Measurements from ENCODE around the gene ZC3HAV1.
A peak's percentile ranks its signal among the peaks of the same experiment; 100 is the strongest.
"Not testable (repeated sequence)": the region's sequence is repeated elsewhere in the genome, so short reads cannot be mapped to it uniquely, and the experiment has no call there.

Gene ZC3HAV1

DNA sequence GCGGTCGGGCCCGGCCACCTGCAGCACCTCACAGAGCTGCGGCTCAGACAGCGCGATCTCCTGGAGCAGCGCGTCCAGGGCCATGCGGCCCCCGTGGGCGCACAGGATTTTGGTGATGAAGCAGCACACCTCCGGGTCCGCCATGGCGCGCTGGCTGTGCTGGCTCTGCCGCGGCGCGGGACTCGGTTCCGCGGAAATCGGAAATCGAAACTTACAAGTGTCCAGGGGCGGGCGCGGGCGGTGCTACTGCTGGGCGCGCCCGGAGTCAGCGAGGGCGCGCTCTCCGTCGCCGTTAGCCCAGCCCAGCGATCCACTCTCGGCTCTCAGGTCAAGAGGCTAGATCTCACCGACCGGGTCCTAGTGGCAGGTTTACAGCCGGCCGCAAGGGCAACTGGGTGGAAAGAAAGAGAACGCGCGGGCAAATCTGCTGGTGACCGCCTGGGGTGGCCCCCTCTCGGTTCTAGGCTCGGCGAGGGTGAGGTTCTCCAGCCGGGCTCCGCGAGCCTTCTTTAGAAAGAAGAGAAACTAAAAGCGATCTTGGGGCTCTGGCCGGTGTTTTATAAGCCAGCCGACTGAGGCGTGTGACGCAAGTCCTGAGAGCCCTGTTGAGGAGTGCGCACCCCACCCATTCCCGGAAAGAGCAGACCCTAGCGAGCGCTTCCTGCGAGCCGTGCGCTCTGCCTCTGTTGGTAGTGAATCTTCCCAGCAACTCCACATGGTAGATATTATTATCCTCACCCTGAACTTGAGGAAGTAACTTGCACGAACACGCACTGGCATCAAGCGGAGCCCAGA lies at the start of gene ZC3HAV1:
TSS of gene ZC3HAV1 (minus strand) at position 533 of the 795 bp plus-strand sequence. CDS start at position 144, 389 bp downstream.
- peak; percentile 70 to 78 (median 72) for DNase-seq (ENCODE audit: low read depth in 3 of 3)

DNA sequence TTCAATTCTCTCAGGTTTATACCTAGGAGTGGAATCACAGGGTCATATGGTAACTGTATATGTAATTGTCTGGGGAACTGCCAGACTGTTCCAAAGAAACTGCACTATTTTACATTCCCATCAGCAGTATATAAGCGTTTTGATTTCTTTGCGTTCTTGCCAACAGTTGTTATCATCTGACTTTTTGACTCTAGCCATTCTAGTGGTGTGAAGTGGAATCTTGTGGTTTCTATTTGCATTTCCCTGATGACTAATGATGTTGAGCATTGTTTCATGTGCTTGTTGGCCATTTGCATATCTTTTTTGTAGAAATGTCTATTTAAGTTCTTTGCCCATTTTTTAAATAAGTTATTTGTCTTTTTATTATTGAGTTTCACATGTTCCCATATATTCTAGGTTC lies 44.3 kb upstream of the ZC3HAV1 start:
- DNase-seq (ENCODE audit: low read depth in 3 of 3): no peak

GRCh38 chr7:139152149-139152548 lies 42.6 kb upstream of the ZC3HAV1 start:
- no peak for DNase-seq (ENCODE audit: low read depth in 3 of 3)

- DNase-seq (ENCODE audit: low read depth in 3 of 3): no peak
These were observed 29.6 kb upstream of the ZC3HAV1 start for GRCh38 chr7:139139150-139139549.

DNA sequence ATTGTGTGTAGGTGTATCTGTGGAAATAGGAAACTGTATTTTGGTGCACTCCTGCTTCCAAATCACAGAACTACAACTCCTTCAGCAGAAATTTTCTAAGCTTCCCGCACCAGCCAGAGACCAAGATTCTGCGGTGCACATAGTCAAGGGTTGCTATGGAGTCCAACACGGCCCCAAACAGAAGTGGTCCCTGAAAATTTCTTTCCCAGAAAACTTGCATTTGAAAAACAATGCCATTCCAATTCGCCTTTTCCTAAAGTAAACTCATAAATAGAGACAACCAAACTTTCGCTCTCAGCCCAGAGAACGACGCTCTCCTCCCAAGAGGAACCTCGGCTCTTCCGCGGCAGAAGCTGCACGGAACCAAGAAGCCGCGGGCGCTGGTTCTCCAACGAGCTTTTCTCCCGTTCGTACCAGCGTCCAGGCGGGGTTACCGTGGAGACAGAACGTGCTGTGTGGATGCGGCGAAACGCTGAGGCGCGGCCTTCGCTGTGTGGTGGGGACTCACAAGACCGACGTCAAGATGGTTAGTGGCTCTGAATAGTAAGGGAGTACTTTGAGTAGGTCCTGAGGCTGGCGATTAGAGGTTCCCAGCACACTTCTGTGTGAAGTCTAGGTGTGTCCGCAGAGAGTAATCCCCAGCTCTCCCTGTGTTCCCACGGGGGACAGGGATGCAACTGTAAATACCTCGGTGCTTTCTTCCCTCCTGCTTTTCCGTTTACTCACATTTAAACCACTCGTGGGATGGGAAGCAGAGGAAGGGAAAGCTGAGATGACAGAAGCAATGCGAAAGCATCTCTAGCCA lies 24.0 kb upstream of the ZC3HAV1 start:
- peak; percentile 77 to 83 (median 80) for DNase-seq (ENCODE audit: low read depth in 3 of 3)

GRCh38 chr7:139132887-139133286 lies 23.4 kb upstream of the ZC3HAV1 start:
- no peak for DNase-seq (ENCODE audit: low read depth in 3 of 3)

GRCh38 chr7:139131601-139132041 lies 22.1 kb upstream of the ZC3HAV1 start:
- no peak for DNase-seq (ENCODE audit: low read depth in 3 of 3)

DNA sequence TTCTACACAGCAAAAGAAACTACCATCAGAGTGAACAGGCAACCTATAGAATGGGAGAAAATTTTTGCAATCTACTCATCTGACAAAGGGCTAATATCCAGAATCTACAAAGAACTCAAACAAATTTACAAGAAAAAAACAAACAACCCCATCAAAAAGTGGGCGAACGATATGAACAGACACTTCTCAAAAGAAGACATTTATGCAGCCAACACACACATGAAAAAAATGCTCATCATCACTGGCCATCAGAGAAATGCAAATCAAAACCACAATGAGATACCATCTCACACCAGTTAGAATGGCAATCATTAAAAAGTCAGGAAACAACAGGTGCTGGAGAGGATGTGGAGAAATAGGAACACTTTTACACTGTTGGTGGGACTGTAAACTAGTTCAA lies 20.3 kb upstream of the ZC3HAV1 start:
- not testable (repeated sequence) for DNase-seq (ENCODE audit: low read depth in 3 of 3)

GRCh38 chr7:139127648-139128047 lies 18.1 kb upstream of the ZC3HAV1 start:
- no peak for DNase-seq (ENCODE audit: low read depth in 3 of 3)

DNA sequence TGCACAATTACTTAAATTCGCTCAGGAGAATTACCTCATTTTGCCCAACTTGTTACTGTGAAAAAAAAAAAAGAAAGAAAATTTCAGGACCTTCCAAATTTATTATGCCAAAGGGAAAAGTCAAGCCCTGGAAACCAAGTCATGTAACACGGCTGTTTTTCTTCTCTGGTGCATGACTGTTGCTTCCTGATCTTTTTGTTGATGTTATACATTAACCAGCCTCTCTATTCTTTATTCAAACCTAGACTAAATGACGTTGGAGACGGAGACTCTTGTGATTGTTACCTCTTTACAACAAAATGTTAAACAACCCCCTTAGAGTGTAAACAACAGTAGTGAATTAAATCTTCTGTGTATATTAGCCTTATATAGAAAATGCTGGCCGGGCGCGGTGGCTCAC lies 16.1 kb upstream of the ZC3HAV1 start:
- no peak for DNase-seq (ENCODE audit: low read depth in 3 of 3)

GRCh38 chr7:139124995-139125394 lies 15.5 kb upstream of the ZC3HAV1 start:
- not testable (repeated sequence) for DNase-seq (ENCODE audit: low read depth in 3 of 3)

DNA sequence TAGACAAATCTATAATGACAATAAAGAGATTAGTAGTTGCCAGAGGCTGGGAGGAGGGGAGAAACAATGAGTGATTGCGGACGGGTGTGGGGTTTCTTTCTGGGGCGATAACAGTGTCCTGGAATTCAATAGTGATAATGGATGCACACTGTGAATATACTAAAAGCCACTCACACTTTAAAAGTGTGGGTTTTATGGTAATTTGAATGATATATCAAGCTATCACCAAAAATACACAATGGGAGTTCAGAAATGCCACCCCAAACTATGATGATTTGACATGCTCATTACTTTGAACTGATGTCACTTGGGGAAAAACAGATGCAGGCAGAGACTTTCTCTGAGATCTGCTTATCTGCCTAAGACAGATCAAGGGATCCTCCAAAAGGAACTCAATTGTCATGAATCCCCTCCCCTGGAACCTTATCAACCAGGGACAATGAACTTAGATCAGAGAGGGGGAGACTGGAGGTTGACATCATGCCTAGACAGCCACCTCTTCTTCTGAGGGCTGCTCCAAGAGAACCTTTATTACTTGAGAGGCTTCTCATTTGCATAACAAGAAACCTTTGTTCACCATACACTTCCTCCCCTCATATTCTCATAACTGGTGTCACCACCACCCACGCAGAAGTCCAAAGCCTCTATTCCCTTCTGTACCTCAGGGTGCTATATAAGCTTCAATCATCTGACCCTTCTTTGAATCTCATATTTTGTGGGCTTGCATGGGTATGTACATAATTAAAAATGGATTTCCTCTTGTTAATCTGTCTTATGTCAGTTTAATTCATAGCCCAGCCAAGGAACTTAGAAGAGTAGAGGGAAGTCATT lies 14.8 kb upstream of the ZC3HAV1 start:
- no peak for DNase-seq (ENCODE audit: low read depth in 3 of 3)

DNA sequence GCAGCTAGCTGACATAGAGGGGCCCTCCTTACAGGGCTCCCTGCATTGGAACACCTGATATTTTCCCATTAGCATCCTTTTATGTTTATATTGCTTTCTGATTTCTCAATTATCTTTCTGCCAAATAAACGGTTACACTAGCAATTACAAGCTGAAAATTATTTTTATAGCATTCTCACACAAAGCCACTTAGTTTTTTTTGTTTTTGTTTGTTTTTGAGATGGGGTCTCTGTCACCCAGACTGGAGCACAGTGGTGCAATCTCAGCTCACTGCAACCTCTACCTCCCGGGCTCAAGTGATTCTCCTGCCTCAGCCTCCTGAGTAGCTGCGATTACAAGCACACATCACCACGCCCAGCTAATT lies 9.9 kb upstream of the ZC3HAV1 start:
- DNase-seq (ENCODE audit: low read depth in 3 of 3): no peak

DNA sequence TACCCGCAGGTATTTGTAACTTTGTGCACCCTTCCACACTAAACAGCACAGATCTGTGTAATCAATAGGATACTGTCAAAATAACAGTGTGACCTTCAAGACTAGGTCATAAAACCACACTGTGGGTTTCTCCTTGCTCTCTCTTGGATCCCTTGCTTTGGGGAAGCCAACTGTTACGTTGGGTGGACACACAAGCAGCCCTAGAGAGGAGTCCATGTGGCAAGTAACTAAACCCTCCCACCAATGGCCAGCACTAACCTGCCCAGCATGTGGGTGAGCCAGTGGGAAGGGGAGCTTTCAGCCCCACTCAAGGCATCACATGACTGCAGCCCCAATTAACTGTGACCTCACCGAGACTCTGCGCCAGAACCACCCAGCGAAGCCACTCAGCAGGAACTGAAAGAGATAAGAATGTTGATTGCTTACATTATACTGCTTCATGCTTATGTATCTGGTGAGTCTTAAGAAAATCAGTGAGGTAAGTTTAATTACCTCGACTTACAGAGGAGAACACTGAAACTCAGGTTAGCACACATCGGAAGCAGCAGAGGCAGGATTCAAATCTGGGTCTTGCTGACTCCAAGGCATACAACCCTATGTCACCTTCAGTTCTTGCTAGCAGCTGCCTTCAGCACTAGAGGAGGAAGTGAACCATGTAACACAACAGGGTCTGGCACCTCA lies 9.4 kb upstream of the ZC3HAV1 start:
- DNase-seq (ENCODE audit: low read depth in 3 of 3): no peak

- DNase-seq (ENCODE audit: low read depth in 3 of 3): no peak
These were observed 8.8 kb upstream of the ZC3HAV1 start for GRCh38 chr7:139118234-139118804.

DNA sequence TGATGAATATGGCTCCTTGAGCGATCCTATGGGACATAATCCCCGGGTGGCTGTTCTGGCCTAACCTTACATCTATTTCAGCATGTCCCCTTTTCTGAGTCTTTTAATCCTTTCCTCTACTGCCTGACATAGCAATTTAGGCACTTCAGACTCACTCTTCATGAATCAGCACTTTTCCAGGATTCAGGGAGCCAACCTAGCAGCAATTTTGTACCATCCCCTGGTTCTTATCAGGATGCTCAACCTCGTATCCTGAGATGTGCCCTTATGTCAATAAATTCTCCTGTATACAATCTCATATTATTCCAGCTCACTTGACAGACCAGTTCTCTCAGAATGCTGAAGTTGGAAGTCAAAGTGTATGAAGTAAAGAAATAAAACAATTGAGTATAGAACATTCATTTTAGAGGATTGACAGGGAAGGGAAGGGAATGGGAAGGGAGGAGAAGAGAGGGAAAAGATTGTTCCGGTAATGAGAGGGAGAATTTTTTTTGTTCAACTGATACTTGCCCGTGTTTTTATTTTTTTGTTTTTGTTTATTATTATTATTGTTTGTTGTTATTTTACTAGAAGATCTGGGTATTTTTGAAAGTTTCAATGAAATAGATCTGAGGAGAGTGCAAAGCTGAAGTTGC lies 8.2 kb upstream of the ZC3HAV1 start:
- DNase-seq (ENCODE audit: low read depth in 3 of 3): no peak

- DNase-seq (ENCODE audit: low read depth in 3 of 3): no peak
These were observed 7.5 kb upstream of the ZC3HAV1 start for GRCh38 chr7:139116999-139117398.

DNA sequence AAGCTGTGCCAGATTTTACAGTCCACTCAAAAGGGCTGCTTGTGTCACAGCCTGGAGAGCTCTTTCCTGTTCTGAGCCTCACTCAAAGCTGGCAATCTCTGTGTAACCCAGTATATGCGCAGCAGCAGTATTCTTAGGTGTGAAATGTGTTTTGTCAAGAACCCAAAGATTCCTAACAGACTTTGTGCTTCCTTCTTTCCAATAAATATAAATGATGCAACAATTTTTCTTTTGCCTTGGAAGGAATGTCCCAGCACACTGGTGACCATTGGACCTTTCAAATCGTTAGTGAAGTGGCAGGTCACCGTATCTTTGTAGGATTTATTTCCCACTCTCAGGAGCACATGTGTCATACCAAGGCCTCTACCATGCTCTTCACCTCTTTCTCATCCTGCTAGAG lies 5.6 kb upstream of the ZC3HAV1 start:
- DNase-seq (ENCODE audit: low read depth in 3 of 3): no peak

GRCh38 chr7:139114585-139114984 lies 5.1 kb upstream of the ZC3HAV1 start:
- no peak for DNase-seq (ENCODE audit: low read depth in 3 of 3)

GRCh38 chr7:139114018-139114417 lies 4.5 kb upstream of the ZC3HAV1 start:
- DNase-seq (ENCODE audit: low read depth in 3 of 3): no peak
